Measurements from ENCODE around the gene SAMD5. TPM values are rescaled to one million over a fixed set of nuclear protein-coding genes. Genes with fewer than 3 reads are reported as not detected.

The SAMD5 gene
- total RNA-seq, 1 donor = not detected

DNA sequence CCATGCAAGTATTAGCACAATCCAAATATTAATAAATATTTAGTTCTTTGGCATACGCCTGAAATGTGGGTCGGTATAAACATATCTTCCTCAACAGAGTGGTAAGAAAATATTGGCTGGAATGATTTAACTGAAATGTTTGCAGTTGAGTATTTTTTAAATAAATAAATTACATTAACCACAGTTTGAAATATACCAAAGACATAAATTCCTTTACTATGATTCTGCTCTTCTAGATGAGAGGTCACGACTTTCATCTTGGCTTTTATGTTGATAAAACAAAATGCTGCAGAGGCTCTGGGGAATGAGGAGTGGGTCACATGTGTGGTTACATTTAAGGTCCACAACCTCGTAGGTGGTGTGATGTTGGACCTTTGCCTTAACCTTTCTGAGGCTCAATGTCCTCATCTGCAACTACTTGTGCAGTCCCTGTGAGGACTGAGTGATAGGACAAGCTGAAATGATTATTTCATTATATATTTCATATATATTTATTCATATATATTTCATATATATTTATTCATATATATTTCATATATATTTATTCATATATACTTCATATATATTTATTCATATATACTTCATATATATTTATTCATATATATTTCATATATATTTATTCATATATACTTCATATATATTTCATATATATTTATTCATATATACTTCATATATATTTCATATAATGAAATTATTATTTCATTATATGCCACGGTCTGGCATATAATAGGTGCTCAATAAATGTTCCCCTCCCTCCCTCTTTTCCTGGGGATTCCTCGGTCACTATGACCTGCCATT, 107.4 kb downstream of the SAMD5 start:
- H3K4me1 ChIP-seq (ENCODE audit: insufficient read depth, low read length) = no peaks in the 10 kb centered on the region
- H3K27me3 ChIP-seq (ENCODE audit: insufficient read depth, low read length) = no peaks in the 10 kb centered on the region
- no peak overlapping the region for H3K4me3 ChIP-seq (ENCODE audit: low read length)
- no peaks in the 10 kb centered on the region for H3K9me3 ChIP-seq (ENCODE audit: low read depth, low read length)

DNA sequence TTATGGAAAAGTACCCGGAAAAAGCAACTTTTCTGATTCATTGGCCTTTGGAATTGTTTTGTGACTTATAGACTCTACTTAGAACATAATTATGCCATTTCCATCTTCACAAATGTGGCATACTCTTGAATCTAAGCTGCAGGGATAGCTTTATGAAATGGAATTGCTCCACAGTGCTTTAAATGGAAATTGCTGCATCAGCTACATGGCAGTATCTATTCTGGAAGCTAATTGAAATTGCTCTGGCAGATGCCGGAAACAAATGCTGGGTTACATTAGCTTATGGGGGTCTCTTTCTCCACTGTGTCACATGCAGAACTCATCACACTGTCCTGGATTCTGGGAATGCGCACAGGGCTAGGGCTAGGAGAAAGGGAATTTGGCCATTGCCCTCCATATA, 108.9 kb downstream of the SAMD5 start:
- no peak overlapping the region for H3K4me3 ChIP-seq (ENCODE audit: low read length)
- no peaks in the 10 kb centered on the region for H3K4me1 ChIP-seq (ENCODE audit: insufficient read depth, low read length)
- no peaks in the 10 kb centered on the region for H3K9me3 ChIP-seq (ENCODE audit: low read depth, low read length)
- H3K27me3 ChIP-seq (ENCODE audit: insufficient read depth, low read length) = no peaks in the 10 kb centered on the region

DNA sequence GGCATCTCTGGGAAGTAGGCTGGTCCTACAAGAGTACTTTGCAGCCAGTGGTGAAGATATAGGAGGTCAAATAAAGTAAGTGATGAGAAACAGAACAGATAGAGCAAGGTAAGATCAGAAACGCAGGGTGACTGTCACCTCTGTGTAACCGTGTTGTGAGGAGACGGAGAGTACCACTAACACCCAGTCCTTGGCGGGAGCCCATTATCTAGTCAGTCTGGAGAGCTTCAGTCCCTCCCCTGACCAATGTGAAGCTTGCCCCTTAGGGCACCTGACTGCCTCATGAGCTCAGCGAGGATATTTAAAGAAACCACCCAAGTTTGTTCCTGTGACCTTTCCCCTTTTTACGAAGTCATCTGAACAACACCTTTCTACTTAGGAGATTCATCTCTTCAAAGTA, 110.0 kb downstream of the SAMD5 start:
- no peaks in the 10 kb centered on the region for H3K4me1 ChIP-seq (ENCODE audit: insufficient read depth, low read length)
- H3K9me3 ChIP-seq (ENCODE audit: low read depth, low read length) = no peaks in the 10 kb centered on the region
- H3K27me3 ChIP-seq (ENCODE audit: insufficient read depth, low read length) = no peaks in the 10 kb centered on the region
- H3K4me3 ChIP-seq (ENCODE audit: low read length) = no peak overlapping the region

DNA sequence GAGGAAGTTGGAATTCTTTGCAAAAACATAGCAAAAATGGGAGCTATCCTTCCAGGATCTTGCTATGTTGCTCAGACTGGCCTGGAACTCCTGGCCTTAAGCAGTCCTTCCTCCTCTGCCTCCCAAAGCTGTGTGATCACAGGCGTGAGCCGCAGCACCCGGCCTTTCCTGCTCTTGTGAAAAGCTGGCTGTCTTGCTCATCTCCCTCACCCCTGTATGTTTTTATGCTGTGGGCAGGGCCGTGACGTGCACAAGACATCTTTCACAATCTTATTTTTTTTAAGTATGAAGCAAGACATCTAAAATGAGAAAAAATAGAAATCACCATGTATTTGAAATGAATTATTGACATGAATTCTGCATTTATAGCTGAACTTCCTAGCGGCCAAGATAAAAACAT, 110.4 kb downstream of the SAMD5 start:
- Histone ChIP-seq H3K4me3 (ENCODE audit: low read length) (no peak overlapping the region), H3K4me1 (ENCODE audit: insufficient read depth, low read length) (no peaks in the 10 kb centered on the region), H3K9me3 (ENCODE audit: low read depth, low read length) (no peaks in the 10 kb centered on the region)

More for the DNA sequence above, 110.4 kb downstream of the SAMD5 start:
- no peaks in the 10 kb centered on the region for H3K27me3 ChIP-seq (ENCODE audit: insufficient read depth, low read length)
